CD4-positive, alpha-beta T cell (primary cell): ENCODE data around the gene ARMH4. TPM values are rescaled to one million over a fixed set of nuclear protein-coding genes. Genes with fewer than 3 reads are reported as not detected.

ENCODE experiments used
- ATAC-seq: fragments of 200-7000 bp; cut with Tn5 transposase; one replicate; pipeline ENCODE4 v1.10.0; 2022; ENCODE audit warnings: mild to moderate bottlenecking; ENCODE audit not compliant: poor library complexity
- CTCF ChIA-PET: fragments of 350-600 bp; sonication (Branson Sonifier 250); formaldehyde crosslinking; loops from one replicate; lab custom pipeline; 2021; ENCODE audit warnings: antibody characterized with exemption, inconsistent platforms; lab: Charles Lee
- POLR2A ChIA-PET: fragments of 350-600 bp; sonication (Branson Sonifier 250); formaldehyde crosslinking; loops from one replicate; lab custom pipeline; 2021; ENCODE audit warnings: antibody characterized with exemption, inconsistent platforms; lab: Charles Lee
- DNase-seq, 14 experiments: peaks; one replicate each; pipeline ENCODE4 v3.0.0-alpha.2; 2013 to 2020; ENCODE audit warnings: mixed read lengths in 2 of 14
- H3K27ac ChIP-seq, 2 donors: one replicate each; pipeline versions ENCODE4 v1.5.1 to v1.7.0; 2013; ENCODE audit warnings: low read length in 2 of 2, low read depth in 1 of 2, mild to moderate bottlenecking in 1 of 2
- H3K27me3 ChIP-seq, 2 experiments: 1 replicate in 1 of 2; 2 replicates in 1 of 2; pipeline versions ENCODE4 v1.6.1 to v1.7.0; 2013; ENCODE audit warnings: low read length in 2 of 2, control low read depth in 1 of 2, mild to moderate bottlenecking in 1 of 2, moderate library complexity in 1 of 2; ENCODE audit not compliant: insufficient read depth in 2 of 2, control insufficient read depth in 1 of 2
- H3K36me3 ChIP-seq: one replicate; pipeline ENCODE4 v1.6.1; 2013; ENCODE audit warnings: low read length, control low read depth; ENCODE audit not compliant: insufficient read depth
- H3K4me1 ChIP-seq: one replicate; pipeline ENCODE4 v1.6.1; 2013; ENCODE audit warnings: low read length, control low read depth; ENCODE audit not compliant: insufficient read depth
- H3K4me3 ChIP-seq: one replicate; pipeline ENCODE4 v1.5.1; 2013; ENCODE audit warnings: mild to moderate bottlenecking, low read length, moderate library complexity
- H3K9me3 ChIP-seq, 2 experiments: 1 replicate in 1 of 2; 2 replicates in 1 of 2; pipeline versions ENCODE4 v1.6.1 to v1.7.0; 2013; ENCODE audit warnings: low read length in 2 of 2, mild to moderate bottlenecking in 2 of 2, control low read depth in 1 of 2, moderate library complexity in 1 of 2; ENCODE audit not compliant: control insufficient read depth in 1 of 2, insufficient read depth in 1 of 2
- H3K27ac Mint-ChIP-seq: one replicate; pipeline ENCODE4 v1.8.0; 2020; ENCODE audit warnings: mixed read lengths
- H3K27me3 Mint-ChIP-seq: one replicate; pipeline ENCODE4 v1.8.0; 2021; ENCODE audit warnings: mixed read lengths
- H3K36me3 Mint-ChIP-seq: one replicate; pipeline ENCODE4 v1.8.0; 2021; ENCODE audit warnings: low read depth, mixed read lengths
- H3K4me1 Mint-ChIP-seq: one replicate; pipeline ENCODE4 v1.8.0; 2021; ENCODE audit warnings: low read depth, mixed read lengths
- H3K4me3 Mint-ChIP-seq: one replicate; pipeline ENCODE4 v1.8.0; 2020; ENCODE audit warnings: mild to moderate bottlenecking, mixed read lengths
- H3K9me3 Mint-ChIP-seq: one replicate; pipeline ENCODE4 v1.8.0; 2020; ENCODE audit warnings: mixed read lengths
- CTCF ChIP-seq: fragments of 200-600 bp; IDR thresholded peaks from one replicate; pipeline ENCODE4 v1.8.0; 2022; ENCODE audit warnings: antibody characterized with exemption, mild to moderate bottlenecking
- intact Hi-C, 2 experiments: fragments of 100-400 bp; cut with DNase I in 1 of 2; cut with micrococcal nuclease in 1 of 2; formaldehyde crosslinking; loops; one replicate each; pipeline versions ENCODE4 v1.15.1 to v1.9.0; 2023 to 2025; cut with DNase I, micrococcal nuclease
- total RNA-seq, 174 experiments: library from RNA in 2 of 174; stranded (reverse) in 2 of 174; gene quantifications; one replicate each; pipeline ENCODE4 v1.2.3 and lab custom pipeline; 2021 to 2026

ARMH4 gene
- total RNA-seq, 2 experiments from 2014 or later = not detected

- Mint-ChIP-seq H3K4me3 (no peak overlapping the region), H3K27ac (no peak overlapping the region), H3K27me3 (peaks cover 46% of the 10 kb centered on the region), H3K9me3 (no peaks in the 10 kb centered on the region), H3K4me1 (no peaks in the 10 kb centered on the region), H3K36me3 (no peaks in the 10 kb centered on the region)
- Histone ChIP-seq H3K4me3 (no peak overlapping the region), H3K27ac (no peak overlapping the region), H3K9me3 (no peaks in the 10 kb centered on the region), H3K27me3 (peaks cover 7 to 10% of the 10 kb centered on the region in 2 experiments), H3K4me1 (no peaks in the 10 kb centered on the region), H3K36me3 (no peaks in the 10 kb centered on the region)
- ChIA-PET CTCF (no interaction called here), POLR2A (no interaction called here)
- DNase-seq = no peak
- intact Hi-C loops = loop anchor here in 1 of 2 experiments (10.0 kb wide), 1 partner anchor 1584 kb away; no protein-coding TSS in a partner anchor
- no peak for ATAC-seq
- TF ChIP-seq CTCF = no peak
Observed at GRCh38 chr14:58078471-58078870, 73.5 kb downstream of the ARMH4 start.

- H3K27me3 Mint-ChIP-seq = peaks cover 48% of the 10 kb centered on the region
- H3K9me3 Mint-ChIP-seq = no peaks in the 10 kb centered on the region
- no peak for ATAC-seq
- H3K27ac Mint-ChIP-seq = no peak overlapping the region
- H3K4me3 ChIP-seq = no peak overlapping the region
- intact Hi-C loops = loop anchor here in 1 of 2 experiments (10.0 kb wide), 1 partner anchor 1583 kb away; no protein-coding TSS in a partner anchor
- DNase-seq = no peak
- no peaks in the 10 kb centered on the region for H3K36me3 Mint-ChIP-seq
- no peak overlapping the region for H3K4me3 Mint-ChIP-seq
- CTCF ChIA-PET = no interaction called here
- H3K4me1 ChIP-seq = no peaks in the 10 kb centered on the region
- no peak for TF ChIP-seq CTCF
- peaks cover 9 to 10% of the 10 kb centered on the region in 2 experiments for H3K27me3 ChIP-seq
- H3K27ac ChIP-seq = no peak overlapping the region
- POLR2A ChIA-PET = no interaction called here
- H3K36me3 ChIP-seq = no peaks in the 10 kb centered on the region
- no peaks in the 10 kb centered on the region for H3K9me3 ChIP-seq
- H3K4me1 Mint-ChIP-seq = no peaks in the 10 kb centered on the region
Observed at GRCh38 chr14:58078068-58078467, 73.9 kb downstream of the ARMH4 start.

- intact Hi-C loops = loop anchor here in 1 of 2 experiments (10.0 kb wide), 1 partner anchor 1583 kb away; no protein-coding TSS in a partner anchor
- H3K36me3 ChIP-seq = no peaks in the 10 kb centered on the region
- no peak overlapping the region for H3K4me3 ChIP-seq
- H3K4me1 Mint-ChIP-seq = no peaks in the 10 kb centered on the region
- no peaks in the 10 kb centered on the region for H3K36me3 Mint-ChIP-seq
- POLR2A ChIA-PET = no interaction called here
- TF ChIP-seq CTCF = no peak
- no peaks in the 10 kb centered on the region for H3K9me3 ChIP-seq
- DNase-seq (no peak), ATAC-seq (no peak)
- no peak overlapping the region for H3K27ac Mint-ChIP-seq
- peaks cover 47% of the 10 kb centered on the region for H3K27me3 Mint-ChIP-seq
- H3K9me3 Mint-ChIP-seq = no peaks in the 10 kb centered on the region
- H3K4me3 Mint-ChIP-seq = no peak overlapping the region
- H3K4me1 ChIP-seq = no peaks in the 10 kb centered on the region
- peaks cover 4 to 10% of the 10 kb centered on the region in 2 experiments for H3K27me3 ChIP-seq
- CTCF ChIA-PET = no interaction called here
- no peak overlapping the region for H3K27ac ChIP-seq
Observed at GRCh38 chr14:58077621-58078020, 74.4 kb downstream of the ARMH4 start.
